Mesodermal cell (in vitro differentiated cells): Measurements from ENCODE around the gene INPP4B.
"Not testable (repeated sequence)": the region's sequence is repeated elsewhere in the genome, so short reads cannot be mapped to it uniquely, and the experiment has no call there.

ENCODE experiments used
- H3K27ac ChIP-seq: 2 replicates; pipeline ENCODE4 v1.7.0; 2013; ENCODE audit warnings: mild to moderate bottlenecking, low read depth, low read length, moderate library complexity; ENCODE audit not compliant: severe bottlenecking
- H3K36me3 ChIP-seq: 2 replicates; pipeline ENCODE4 v1.7.1; 2013; ENCODE audit warnings: mild to moderate bottlenecking, low read length, moderate library complexity; ENCODE audit not compliant: control insufficient read depth, insufficient read depth
- H3K4me1 ChIP-seq: one replicate; pipeline ENCODE4 v1.7.1; 2013; ENCODE audit warnings: mild to moderate bottlenecking, low read length; ENCODE audit not compliant: insufficient read depth, control insufficient read depth, poor library complexity, severe bottlenecking
- H3K4me3 ChIP-seq: 2 replicates; pipeline ENCODE4 v1.7.0; 2013; ENCODE audit warnings: low read length, control low read depth, mild to moderate bottlenecking; ENCODE audit not compliant: insufficient read depth, poor library complexity, severe bottlenecking; ENCODE audit errors: extremely low read depth
- H3K9me3 ChIP-seq: 2 replicates; pipeline ENCODE4 v1.7.1; 2013; ENCODE audit warnings: mild to moderate bottlenecking, low read length, moderate library complexity; ENCODE audit not compliant: control insufficient read depth
- WGBS, 2 experiments: methylation state at CpG; one replicate each; pipeline ENCODE4 v1.1.5; 2013; ENCODE audit warnings: missing lambda C conversion rate in 2 of 2; ENCODE audit not compliant: insufficient coverage in 2 of 2; 5-methylcytosine and 5-hydroxymethylcytosine counted together

INPP4B gene

GRCh38 chr4:142516686-142517526 is 329.2 kb downstream of the INPP4B start:
- Histone ChIP-seq H3K36me3 (no peaks in the 10 kb centered on the region), H3K9me3 (no peaks in the 10 kb centered on the region), H3K27ac (no peak overlapping the region), H3K4me1 (peaks cover 4% of the 10 kb centered on the region), H3K4me3 (no peak overlapping the region)
- 100% methylated on average over 2 to 4 of the region's 4 CpGs for WGBS, 2 experiments

- Histone ChIP-seq H3K36me3 (no peaks in the 10 kb centered on the region), H3K4me3 (no peak overlapping the region), H3K9me3 (no peaks in the 10 kb centered on the region), H3K27ac (no peak overlapping the region), H3K4me1 (peaks cover 4% of the 10 kb centered on the region)
- WGBS, 2 experiments: no CpG with 5 or more reads among the region's 1 CpG
Measured at GRCh38 chr4:142512161-142512560, 333.9 kb downstream of the INPP4B start.

GRCh38 chr4:142509881-142510280 is 336.2 kb downstream of the INPP4B start:
- no peaks in the 10 kb centered on the region for H3K4me1 ChIP-seq
- no CpG with 5 or more reads among the region's 1 CpG for WGBS, 2 experiments

DNA sequence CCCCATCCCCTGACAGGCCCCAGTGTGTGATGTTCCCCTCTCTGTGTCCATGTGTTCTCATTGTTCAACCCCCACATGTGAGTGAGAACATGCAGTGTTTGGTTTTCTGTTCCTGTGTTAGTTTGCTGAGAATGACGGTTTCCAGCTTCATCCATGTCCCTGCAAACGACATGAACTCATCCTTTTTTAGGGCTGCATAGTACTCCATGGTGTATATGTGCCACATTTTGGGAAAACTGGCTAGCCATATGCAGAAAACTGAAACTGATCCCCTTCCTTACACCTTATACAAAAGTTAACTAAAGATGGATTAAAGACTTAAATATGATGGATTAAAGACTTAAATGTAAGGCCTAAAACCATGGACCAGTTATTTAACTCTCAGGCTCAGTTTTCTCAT is 336.7 kb downstream of the INPP4B start:
- not testable (repeated sequence) for H3K4me1 ChIP-seq, H3K36me3 ChIP-seq, H3K9me3 ChIP-seq, H3K4me3 ChIP-seq, H3K27ac ChIP-seq
- 80% methylated on average over 1 of the region's 2 CpGs; no CpG with 5 or more reads in 1 of the 2 experiments for WGBS, 2 experiments

More at GRCh38 chr4:142509881-142510280, 336.2 kb downstream of the INPP4B start:
- Histone ChIP-seq H3K9me3 (no peaks in the 10 kb centered on the region), H3K27ac (no peak overlapping the region), H3K4me3 (no peak overlapping the region), H3K36me3 (no peaks in the 10 kb centered on the region)

GRCh38 chr4:142500966-142501365 is 345.1 kb downstream of the INPP4B start:
- H3K36me3 ChIP-seq: no peaks in the 10 kb centered on the region
- no peaks in the 10 kb centered on the region for H3K4me1 ChIP-seq
- H3K27ac ChIP-seq: no peak overlapping the region
- H3K9me3 ChIP-seq: no peaks in the 10 kb centered on the region
- 89 to 100% methylated on average over 1 of the region's 3 CpGs for WGBS, 2 experiments
- no peak overlapping the region for H3K4me3 ChIP-seq

- Histone ChIP-seq H3K9me3 (no peaks in the 10 kb centered on the region), H3K36me3 (no peaks in the 10 kb centered on the region), H3K27ac (no peak overlapping the region), H3K4me3 (no peak overlapping the region), H3K4me1 (no peaks in the 10 kb centered on the region)
Measured at GRCh38 chr4:142497606-142498005, 348.5 kb downstream of the INPP4B start.

DNA sequence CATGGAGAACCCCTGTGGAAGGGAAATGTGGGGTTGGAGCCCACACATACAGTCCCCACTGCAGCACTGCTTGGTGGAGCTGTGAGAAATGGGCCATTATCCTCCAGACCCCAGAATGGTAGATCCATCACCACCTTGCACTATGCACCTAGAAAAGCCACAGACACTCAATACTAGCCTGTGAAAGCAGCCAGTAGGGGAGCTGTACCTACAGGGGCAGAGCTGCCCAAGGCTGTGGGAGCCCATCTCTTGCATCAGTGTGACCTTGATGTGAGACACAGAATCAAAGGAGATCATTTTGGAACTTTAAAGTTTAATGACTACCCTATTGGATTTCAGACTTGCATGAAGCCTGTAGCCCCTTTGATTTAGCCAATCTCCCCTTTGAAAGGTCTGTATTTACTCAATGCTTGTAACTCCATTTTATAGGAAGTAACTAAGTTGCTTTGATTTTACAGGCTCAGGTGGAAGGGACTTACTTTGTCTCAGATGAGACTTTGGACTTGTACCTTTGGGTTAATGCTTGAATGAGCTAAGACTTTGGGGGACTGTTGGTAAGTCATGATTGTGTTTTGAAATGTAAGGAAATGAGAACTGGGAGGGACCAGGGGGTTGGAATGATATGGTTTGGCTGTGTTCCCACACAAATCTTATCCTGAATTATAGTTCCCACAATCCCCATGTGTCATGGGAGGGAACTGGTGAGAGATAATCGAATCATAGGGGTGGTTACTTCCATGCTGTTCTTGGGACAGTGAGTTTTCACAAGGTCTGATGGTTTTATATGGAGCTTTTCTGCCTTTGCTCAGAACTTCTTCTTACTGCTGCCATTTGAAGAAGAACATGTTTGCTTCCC is 352.6 kb downstream of the INPP4B start:
- Histone ChIP-seq H3K4me1 (no peaks in the 10 kb centered on the region), H3K9me3 (no peaks in the 10 kb centered on the region), H3K4me3 (no peak overlapping the region), H3K27ac (no peak overlapping the region), H3K36me3 (no peaks in the 10 kb centered on the region)
- no CpG with 5 or more reads among the region's 1 CpG for WGBS, 2 experiments

- H3K27ac ChIP-seq: no peak overlapping the region
- no peak overlapping the region for H3K4me3 ChIP-seq
- no peaks in the 10 kb centered on the region for H3K4me1 ChIP-seq
- H3K36me3 ChIP-seq: no peaks in the 10 kb centered on the region
- no peaks in the 10 kb centered on the region for H3K9me3 ChIP-seq
- WGBS, 2 experiments: 90% methylated on average over 2 of the region's 3 CpGs
Measured at GRCh38 chr4:142485452-142485851, 360.6 kb downstream of the INPP4B start.

- WGBS, 2 experiments: no CpG with 5 or more reads among the region's 1 CpG
- Histone ChIP-seq H3K4me1 (no peaks in the 10 kb centered on the region), H3K9me3 (no peaks in the 10 kb centered on the region), H3K4me3 (no peak overlapping the region), H3K27ac (no peak overlapping the region), H3K36me3 (no peaks in the 10 kb centered on the region)
Measured at GRCh38 chr4:142480244-142480643, 365.9 kb downstream of the INPP4B start.

- Histone ChIP-seq H3K36me3 (no peaks in the 10 kb centered on the region), H3K9me3 (no peaks in the 10 kb centered on the region), H3K27ac (no peak overlapping the region), H3K4me1 (no peaks in the 10 kb centered on the region), H3K4me3 (no peak overlapping the region)
- 100% methylated on average over 1 of the region's 2 CpGs; no CpG with 5 or more reads in 1 of the 2 experiments for whole genome bisulfite sequencing, 2 experiments
Measured at GRCh38 chr4:142475663-142476062, 370.4 kb downstream of the INPP4B start.
